ENCODE measurements around the gene S100G.
"Not testable (repeated sequence)": the region's sequence is repeated elsewhere in the genome, so short reads cannot be mapped to it uniquely, and the experiment has no call there.

S100G gene

DNA sequence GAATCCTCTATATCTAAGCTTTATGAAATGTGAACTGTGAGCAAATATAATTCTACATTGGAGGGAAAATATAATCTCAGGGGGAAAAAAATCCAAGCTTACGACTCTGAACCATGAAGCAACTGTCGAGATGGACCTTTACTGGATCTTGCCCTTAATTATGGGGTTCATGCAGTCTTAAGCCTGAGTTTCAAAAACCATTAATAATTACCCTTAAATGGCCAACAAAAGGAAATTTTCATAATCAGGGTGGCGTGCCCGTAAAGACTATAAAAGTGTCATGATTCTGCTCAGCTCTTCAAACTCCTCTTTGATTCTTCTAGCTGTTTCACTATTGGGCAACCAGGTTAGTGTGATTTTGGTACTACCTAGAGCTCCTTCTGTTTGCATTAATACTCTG lies at the start of gene S100G:
TSS of gene S100G (plus strand) at position 301 of the 400 bp plus-strand sequence. CDS start 849 bp downstream, outside the sequence.
- DNase-seq = no peak

DNA sequence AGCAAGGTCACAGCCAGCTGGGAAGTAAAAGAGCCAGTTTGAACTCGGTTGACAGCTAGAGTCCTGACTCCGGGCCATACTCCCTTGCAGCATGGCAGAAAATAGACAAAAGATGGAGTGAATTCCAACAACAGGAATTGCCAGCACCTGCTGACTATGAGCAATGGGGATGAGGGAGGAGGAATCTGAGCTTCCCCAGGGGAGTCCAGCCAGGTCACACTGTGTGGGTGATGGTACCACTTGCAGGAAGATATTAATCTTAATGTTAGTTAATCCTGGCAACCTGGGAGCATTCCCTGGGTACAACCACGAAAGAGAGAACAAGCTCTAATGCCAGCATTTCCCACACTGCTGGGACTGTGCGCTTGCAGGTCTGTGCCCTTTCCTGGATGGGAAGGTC lies 48.1 kb upstream of the S100G start:
- DNase-seq = no peak

- not testable (repeated sequence) for DNase-seq
These were observed 46.7 kb upstream of the S100G start for GRCh38 chrX:16603235-16603634.

GRCh38 chrX:16603822-16604221 lies 46.1 kb upstream of the S100G start:
- DNase-seq = peak; percentile 28

DNA sequence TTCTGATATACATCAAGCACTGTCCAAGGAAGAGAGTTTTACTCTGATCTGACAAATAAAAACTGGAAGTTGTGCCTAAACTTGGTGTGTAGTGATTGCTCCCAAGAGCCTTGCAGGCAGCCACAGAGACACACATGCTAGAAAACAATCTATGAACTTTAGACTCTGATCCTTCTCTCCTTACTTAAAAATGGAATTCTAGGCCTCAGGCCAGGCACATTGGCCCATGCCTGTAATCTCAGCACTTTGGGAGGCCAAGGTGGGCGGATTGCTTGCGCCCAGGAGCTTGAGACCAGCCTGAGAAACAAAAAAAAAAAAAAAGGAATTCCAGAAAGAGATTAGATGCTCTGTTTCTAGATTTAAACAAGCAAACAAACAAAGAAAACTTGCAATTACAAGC lies 45.6 kb upstream of the S100G start:
- DNase-seq = no peak

DNA sequence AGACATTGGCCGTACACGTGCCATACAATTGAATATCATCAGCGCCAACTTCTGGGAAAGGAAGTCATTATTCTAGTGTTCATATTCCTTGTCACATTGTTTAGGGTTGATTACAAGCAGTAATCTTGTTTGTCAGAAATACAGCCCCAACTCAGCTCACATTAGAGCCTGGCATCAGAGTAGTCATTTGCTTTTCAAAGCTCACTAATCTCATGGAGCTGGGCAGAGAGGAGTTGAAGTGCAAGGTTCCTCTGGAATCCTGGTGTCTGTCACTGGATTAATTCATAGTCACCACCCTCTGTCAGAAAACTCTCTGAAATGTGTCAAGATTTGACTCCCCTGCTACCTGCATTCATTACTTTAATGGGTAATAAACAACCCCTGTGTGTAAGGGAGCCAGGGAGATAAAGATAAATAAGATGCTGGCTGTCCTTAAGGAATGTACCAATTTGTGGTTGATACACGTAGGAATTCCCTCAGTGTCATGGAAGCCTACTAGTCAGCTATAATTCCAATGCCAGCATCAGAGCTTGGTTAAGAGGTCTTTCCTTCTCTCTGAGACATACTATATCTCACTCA lies 43.7 kb upstream of the S100G start:
- no peak for DNase-seq

DNA sequence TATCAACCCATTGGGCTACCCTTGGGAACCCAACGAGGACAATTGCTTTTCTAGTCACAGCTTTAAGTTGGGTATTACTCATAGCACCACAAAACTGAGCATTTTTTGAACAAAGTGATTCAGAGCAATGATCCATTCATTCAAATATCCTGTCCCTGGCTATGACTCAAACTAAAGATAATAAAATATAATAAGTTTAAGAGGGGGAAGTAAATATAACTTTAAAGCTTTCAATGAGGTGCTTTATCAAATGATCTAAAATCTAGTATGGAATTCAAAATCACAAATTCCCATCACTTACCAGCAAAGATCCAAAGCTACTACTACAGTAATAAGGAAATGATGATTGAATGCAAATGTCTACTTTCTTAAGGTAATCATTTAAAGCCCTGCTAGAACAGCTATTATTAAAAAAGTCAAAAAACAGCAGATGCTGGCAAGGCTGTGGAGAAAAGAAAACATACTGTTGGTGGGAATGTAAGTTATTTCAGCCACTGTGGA lies 39.8 kb upstream of the S100G start:
- no peak for DNase-seq

- DNase-seq = not testable (repeated sequence)
These were observed 39.3 kb upstream of the S100G start for GRCh38 chrX:16610654-16611053.

DNA sequence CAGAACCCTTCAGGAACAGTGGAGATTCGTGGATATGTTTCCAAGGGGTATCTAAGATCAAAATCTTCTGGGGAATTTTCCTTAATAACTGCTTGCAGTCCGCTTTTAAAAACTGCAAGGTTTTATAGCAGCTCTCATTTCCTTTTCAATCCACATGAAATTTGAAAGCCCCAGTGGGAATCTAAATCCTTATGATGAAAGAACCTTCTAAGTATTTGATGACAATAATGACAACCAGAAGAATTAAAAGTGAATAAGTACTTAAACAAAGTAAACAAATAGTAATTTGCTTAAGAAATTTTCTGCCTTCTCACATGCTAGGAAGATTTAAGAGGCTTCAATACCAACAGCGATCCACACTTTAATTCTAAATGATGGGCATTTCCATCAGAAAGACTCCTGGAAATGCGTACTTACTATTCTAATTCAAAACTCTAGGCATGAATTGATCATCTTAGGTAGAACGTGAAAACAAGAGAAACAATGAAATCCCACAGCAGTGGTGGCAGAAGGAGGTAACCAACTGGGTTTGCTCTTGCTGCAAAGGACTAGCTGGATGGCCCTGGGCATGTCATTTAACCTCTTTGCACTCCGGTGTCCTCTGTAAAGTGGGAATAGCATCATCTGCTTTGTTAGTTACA lies 37.6 kb upstream of the S100G start:
- DNase-seq = no peak

GRCh38 chrX:16617382-16617781 lies 32.6 kb upstream of the S100G start:
- no peak for DNase-seq

DNA sequence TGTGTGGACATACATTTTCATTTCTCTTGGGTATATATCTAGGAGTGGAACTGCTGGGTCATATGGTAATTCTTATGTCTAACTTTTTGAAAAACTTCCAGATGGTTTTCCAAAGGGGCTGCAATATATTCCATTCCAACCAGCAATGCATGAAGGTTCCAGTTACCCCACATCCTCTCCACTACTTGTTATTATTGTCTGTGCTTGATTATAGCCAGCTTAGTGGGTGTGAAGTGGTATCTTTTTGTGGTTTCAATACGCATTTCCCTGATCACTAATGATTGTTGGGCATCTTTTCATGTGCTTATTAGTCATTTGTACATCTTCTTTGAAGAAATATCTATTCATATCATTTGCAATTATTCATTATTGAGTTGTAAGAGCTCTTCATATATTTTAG lies 31.5 kb upstream of the S100G start:
- no peak for DNase-seq

DNA sequence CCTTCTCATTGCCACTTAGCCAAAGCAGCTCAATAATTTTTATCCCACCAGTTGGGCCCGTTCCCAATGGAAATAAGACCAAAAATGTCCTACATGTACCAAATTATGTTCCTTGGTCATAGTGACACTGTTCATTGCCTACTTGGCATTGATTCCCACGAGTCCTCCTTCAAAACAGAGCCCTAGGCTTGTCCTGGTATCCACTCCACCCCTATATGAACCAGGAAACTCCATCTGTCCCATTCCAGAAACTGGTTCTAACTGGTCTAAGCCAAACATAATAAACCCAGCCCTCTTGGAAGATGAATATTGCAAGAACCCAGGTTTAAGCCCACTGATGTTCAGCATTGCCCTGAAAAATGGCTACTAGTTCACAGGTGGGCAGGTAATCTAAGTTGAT lies 30.9 kb upstream of the S100G start:
- DNase-seq = no peak

DNA sequence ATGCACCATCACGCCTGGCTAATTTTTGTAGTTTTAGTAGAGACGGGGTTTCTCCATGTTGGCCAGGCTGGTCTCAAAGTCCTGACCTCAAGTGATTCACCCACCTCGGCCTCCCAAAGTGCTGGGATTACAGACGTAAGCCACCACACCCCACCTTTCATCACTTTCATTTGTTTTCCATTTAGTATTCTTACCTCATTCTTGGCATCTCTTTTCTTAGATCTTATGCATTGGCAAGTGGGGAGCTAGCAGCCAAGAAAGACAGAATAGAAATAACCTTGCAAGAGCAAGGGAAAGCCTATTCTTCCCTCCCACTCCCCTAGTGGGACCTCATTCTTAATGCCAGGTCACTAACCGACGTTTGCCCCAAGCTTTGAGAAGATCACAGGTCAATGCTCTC lies 21.4 kb upstream of the S100G start:
- DNase-seq = not testable (repeated sequence)

DNA sequence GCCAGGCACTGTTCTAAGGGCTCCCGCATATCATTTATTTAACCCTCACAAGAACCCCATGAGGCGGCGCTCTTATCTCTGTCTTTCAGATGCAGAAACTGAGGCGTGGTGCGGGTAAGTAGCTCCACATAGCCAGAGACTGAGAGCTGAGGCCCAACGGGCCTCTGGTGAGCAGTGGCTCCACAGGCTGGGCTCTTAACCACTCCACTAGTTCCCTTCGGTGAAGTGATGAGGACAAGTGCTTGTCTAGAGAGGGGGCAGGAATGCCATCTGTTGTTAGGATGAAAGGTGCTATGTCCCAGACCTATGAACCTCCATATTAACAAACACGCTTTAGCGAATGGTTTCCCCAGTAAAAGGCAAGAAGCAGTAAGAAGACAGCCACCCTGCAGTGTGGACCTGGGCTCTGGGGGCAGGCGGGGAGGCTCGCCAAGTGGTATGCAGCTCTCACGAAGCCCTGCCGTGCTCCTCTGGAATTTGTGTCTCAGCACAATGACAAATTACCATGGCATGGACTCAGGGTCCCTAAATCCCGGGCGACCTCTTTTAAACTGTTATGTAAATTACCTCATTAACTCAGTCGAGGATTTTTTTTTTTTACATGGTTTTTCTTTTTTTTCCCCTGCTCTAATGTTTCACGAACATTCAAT lies 20.9 kb upstream of the S100G start:
- DNase-seq = no peak

DNA sequence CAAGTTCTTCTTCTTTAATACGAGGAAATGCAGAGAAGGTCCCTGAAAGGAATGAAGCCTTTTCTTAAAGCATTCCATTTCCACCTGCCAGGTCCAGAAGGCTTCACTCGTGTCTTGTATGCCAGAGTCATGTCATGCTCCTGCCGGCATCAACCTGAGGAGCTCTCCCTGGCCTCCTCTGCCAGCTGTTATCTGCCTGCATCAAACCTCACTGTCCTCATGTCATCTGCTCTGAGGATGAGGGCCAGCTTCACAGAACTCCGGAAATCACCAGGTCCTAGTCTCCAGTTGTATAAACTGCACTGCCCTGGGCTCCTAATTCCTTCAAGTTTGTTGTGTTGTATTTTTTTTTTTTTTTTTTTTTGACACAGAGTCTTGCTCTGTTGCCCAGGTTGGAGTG lies 20.0 kb upstream of the S100G start:
- no peak for DNase-seq

- no peak for DNase-seq
These were observed 16.2 kb upstream of the S100G start for GRCh38 chrX:16633754-16634153.

GRCh38 chrX:16635040-16635439 lies 14.9 kb upstream of the S100G start:
- DNase-seq = no peak

DNA sequence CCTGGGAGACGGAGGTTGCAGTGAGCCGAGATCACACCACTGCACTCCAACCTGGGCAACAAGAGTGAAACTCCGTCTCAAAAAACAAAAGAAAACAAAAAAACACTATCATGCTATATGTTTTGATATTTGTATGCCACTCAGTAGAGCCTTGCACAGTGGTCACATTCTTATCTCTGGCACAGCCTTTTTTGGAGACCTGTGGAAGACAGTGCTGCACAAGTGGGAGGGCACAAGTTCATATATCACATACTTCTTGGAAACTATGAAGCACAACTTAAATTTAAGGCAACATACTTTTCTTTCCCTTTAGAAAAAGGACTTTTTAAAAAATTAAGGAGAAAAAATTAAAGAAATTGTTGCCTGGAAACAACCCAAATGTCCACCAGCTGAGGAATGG lies 14.4 kb upstream of the S100G start:
- no peak for DNase-seq

- no peak for DNase-seq
These were observed 11.4 kb upstream of the S100G start for GRCh38 chrX:16638533-16638932.

DNA sequence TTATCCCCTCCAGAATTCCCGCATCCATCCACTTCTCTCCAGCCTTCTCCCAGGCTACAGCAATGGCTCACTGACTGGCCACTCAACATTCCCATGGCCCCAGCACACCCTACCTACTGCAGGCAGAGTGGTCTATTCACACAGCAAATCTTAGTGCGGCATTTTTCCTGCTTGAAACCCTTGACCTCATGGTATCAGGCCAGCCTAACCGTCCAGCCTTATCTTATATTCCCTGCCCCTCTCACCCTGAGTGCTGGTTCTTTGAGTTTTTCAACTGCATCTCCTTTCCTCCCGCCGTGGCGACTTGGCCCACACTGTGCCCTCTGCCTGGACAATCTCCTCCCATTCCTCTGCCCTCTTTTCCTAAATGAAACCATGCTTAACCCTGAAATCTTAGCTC lies 10.0 kb upstream of the S100G start:
- no peak for DNase-seq

DNA sequence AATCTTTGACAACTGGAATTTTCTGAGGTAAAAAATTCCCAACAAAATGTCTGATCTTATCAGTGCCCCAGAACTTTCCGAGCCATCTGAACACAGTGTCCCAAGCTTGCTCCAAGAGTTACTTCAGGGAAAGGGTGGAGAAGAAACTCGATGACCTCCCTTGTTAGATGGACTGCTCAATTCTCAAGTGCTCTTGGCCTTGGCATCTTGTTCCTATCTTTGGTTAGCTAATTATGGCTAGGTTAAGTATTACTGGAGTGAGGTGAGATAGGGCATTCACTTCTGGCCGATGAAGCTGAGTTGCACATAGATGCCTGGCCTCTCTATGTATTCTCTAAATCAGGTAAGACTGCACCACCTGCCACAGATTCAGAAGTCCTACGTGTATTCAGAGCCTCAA lies 9.1 kb upstream of the S100G start:
- DNase-seq = no peak

GRCh38 chrX:16643176-16643575 lies 6.8 kb upstream of the S100G start:
- no peak for DNase-seq

DNA sequence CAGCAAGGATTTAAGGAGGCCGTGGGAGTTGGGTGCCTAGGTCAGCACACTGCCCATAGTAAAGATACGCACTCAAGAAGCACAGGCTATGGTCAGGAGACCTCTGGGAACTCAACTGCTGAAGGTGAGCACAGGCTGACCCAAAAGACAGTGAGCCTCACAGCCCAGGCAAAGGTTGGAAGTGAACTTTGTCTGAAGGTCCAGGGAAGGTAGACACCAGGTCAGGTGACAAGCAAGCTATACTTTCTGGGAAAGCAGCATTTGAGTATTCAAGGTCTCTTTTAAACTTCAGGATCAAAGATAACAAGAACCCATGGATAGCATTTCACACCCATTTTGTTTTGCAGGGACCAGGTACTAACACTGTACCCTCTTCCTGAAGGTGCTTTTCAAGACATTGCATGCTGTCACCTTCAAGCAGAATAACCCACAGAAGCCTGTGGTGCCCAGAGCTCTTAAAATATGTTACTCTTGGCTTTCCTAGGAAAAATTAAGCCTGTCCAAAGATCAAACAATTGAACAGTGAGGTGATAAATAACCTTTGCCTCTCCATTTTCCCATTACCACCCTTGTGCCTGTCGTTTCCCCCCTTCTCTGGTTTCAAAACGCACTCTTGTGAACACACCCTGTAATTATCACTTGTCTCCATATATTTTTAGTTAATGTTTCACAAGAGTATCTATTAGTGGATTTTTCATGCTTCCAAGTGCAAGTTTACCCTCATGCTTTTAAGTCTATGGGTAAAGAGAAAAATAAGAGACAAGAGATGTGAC lies 3.4 kb upstream of the S100G start:
- no peak for DNase-seq
